Measurements from ENCODE around the gene ZSCAN5A.
"Not testable (repeated sequence)": the region's sequence is repeated elsewhere in the genome, so short reads cannot be mapped to it uniquely, and the experiment has no call there.

The ZSCAN5A gene, protein sequence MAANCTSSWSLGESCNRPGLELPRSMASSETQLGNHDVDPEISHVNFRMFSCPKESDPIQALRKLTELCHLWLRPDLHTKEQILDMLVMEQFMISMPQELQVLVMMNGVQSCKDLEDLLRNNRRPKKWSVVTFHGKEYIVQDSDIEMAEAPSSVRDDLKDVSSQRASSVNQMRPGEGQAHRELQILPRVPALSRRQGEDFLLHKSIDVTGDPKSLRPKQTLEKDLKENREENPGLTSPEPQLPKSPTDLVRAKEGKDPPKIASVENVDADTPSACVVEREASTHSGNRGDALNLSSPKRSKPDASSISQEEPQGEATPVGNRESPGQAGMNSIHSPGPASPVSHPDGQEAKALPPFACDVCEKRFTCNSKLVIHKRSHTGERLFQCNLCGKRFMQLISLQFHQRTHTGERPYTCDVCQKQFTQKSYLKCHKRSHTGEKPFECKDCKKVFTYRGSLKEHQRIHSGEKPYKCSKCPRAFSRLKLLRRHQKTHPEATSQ

DNA sequence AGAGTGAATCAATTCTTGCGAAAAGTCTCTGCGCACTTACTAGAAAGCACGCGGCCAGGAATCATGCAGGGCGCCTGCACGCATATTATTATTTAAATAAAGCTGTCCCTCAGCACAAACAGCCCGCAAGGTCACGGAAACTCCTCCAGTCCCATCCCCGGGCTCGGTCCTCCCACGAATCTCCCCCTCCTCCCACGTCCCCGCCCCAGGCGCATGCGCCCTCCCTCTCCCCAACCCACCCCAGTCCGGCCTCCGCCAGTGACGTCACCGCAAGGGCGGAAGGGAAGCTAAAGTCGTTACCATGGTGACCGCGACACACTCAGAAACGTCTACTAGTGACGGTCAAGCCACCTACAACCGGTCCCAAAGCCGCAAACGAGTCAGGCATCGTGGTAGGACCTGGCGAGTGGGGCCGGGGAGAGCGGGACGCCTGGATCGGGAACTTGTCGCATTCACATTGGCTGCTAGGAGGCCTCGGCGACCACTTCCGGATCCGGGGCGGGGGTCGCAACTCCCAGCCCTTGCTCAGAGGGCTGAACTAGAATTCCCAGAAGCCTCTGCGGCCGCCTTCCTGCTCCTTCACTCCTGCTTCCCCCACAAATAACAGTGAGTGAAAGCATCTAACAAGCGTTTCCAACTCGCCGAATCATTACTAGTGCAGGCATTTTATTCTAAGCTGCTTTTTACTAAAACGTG is at the start of gene ZSCAN5A:
Gene ZSCAN5A, minus strand, starts transcription at position 459 of the 696 bp plus-strand sequence. CDS start 89,793 bp downstream, outside the sequence.
- DNase-seq (ENCODE audit: low read depth in 2 of 2) = peak; percentile 96

DNA sequence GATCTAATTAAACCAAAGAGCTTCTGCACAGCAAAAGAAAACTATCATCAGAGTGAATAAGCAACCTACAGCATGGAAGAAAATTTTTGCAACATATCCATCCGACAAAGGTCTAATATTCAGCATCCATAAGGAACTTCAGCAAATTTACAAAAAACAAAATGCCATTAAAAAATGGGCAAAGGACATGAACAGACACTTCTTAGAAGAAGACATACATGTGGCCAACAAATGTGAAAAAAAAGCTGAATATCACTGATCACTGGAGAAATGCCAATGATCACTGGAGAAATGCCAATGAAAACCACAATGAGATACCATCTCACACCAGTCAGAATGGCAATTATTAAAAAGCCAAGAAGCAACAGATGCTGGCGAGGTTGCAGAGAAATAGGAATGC is 46.2 kb upstream of the ZSCAN5A start:
- no peak for DNase-seq (ENCODE audit: low read depth in 2 of 2)

DNA sequence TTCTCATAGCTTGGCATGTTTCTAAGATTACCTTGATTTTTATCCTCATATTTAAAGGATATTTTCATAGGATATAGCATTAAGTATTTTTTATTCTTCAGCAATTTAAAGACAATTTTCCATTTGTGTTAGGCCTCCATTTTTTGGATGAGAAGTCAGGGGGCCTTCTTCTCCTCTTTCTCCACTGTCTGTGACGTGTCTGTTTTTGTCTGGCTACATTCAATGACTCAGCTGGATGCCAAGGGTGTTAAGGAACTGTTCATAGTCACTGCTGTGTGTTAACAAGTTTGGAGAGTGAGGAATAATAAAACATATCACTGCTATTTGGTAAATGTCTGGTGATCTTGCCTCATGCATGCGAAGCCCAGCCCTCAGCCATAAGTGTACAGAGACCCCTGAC is 42.3 kb upstream of the ZSCAN5A start:
- no peak for DNase-seq (ENCODE audit: low read depth in 2 of 2)

DNA sequence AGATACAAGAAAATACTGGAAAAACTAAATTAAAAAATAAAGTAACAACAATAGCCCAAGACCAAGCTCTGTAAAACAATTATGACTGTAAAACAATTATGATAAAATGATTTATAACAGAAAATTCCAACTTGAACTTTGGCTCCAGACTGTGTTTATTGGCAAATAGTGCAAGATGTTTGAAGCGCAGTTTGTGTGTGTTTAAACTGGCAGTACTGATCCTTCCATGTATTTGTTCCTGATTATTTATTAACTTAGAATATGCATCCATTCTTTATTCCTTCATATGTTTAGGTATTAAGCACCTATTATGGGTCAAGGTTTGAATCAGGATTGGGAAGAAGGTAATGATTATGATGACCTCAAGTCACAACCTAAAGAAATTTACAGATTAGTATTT is 40.9 kb upstream of the ZSCAN5A start:
- DNase-seq (ENCODE audit: low read depth in 2 of 2) = no peak

DNA sequence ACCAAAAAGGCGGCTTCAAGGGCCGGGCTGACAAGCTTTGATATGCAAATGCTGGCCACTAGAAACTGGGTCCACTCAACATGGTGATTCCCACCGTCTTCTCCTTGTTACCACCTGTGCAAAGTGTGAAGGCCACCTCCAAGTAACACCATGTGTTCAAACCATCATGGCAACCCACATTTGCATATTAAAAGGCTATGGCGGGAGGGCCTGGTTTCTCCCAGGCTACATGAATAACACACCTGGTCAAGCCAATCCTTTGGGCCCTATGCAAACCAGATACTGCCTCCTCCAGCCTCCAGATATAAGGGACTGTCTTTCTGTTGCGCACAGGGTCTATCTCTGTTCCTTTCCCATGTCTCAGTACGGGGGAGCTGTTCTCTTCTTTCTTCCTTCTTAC is 36.6 kb upstream of the ZSCAN5A start:
- DNase-seq (ENCODE audit: low read depth in 2 of 2) = no peak

- peak; percentile 26 to 33 for DNase-seq (ENCODE audit: low read depth in 2 of 2)
Observed at GRCh38 chr19:56350416-56351045, 35.9 kb upstream of the ZSCAN5A start.

GRCh38 chr19:56348289-56348877 is 33.7 kb upstream of the ZSCAN5A start:
- DNase-seq (ENCODE audit: low read depth in 2 of 2) = peak in 1 of 2 donors; percentile 18

DNA sequence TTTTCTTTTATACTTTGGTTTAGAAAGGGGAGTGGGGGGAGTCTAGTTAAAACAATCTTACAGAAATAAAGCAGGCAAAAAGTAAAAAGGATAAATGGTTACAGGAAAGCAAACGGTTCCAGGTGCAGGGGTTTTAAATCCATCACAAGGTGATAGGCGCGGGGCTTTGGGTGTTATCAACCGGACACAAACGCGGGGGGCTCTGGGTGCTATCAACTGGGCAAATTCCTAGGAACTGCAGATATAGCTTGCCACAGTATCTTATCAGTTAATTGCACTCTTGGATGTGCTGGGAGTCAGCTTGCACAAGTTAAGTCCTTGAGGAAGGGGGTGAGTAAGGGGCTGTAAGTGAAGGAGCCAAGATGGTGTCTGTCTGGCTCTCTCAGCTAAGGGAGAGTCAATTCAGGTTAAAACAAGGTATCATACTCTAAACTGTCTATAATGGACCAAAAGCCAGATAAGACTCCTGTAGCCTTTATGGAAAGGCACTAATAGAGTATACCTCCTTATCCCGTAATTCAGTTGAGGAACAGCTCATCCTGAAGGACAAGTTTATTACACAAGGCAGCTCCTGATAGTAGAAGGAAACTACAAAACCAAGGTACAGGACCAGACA is 32.6 kb upstream of the ZSCAN5A start:
- no peak for DNase-seq (ENCODE audit: low read depth in 2 of 2)

DNA sequence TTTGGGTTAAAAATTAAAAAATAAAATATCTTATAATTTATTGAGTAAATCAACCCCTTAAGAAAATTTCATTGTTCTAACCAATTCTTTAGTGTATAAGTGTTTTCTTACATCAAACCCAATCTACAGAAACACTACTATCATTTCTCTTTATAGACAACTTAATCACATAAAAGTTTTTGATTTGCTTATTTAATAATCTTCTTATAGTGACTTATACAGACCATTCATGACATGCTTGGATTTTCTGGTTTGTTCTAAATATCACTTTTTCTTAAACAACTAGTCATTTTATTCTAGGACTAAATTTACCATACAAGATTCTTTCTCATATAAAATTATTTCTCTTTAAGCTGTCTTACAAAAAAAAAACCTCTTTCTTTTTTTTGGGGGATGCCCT is 27.3 kb upstream of the ZSCAN5A start:
- DNase-seq (ENCODE audit: low read depth in 2 of 2) = no peak

DNA sequence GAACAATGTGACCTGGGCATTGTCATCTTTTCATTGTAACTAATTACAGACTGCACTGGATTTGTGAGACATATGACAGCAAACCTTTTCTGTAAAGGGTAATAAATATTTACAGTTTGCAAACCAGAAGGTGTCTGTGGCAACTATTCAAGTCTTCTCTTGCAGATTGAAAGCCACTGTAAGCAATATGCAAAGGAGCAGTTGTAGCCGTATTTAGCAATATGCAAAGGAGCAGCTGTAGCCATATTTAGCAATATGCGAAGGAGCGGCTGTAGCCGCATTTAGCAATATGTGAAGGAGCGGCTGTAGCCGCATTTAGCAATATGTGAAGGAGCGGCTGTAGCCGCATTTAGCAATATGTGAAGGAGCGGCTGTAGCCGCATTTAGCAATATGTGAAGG is 24.4 kb upstream of the ZSCAN5A start:
- not testable (repeated sequence) for DNase-seq (ENCODE audit: low read depth in 2 of 2)

GRCh38 chr19:56337077-56337476 is 22.4 kb upstream of the ZSCAN5A start:
- not testable (repeated sequence) for DNase-seq (ENCODE audit: low read depth in 2 of 2)

- not testable (repeated sequence) for DNase-seq (ENCODE audit: low read depth in 2 of 2)
Observed at GRCh38 chr19:56335371-56335770, 20.7 kb upstream of the ZSCAN5A start.

DNA sequence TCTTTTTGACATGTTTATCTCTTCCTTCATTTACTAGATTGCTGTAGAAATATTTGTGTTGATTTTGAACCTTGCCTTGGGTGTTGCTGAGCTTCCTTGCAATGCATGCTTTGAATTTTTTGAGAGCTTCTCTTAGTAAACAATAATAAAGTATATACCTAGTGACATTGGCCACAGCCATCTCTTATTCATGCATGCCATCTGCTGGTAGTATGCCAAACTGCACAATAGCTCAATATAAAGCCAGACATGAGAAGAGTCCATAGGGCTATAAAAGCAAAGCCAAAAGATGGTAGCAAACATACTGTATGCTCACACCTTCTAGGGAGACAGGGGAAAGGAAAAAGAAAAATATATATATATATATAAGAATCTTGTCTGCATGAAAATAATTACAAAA is 18.9 kb upstream of the ZSCAN5A start:
- DNase-seq (ENCODE audit: low read depth in 2 of 2) = peak; percentile 6 to 14

DNA sequence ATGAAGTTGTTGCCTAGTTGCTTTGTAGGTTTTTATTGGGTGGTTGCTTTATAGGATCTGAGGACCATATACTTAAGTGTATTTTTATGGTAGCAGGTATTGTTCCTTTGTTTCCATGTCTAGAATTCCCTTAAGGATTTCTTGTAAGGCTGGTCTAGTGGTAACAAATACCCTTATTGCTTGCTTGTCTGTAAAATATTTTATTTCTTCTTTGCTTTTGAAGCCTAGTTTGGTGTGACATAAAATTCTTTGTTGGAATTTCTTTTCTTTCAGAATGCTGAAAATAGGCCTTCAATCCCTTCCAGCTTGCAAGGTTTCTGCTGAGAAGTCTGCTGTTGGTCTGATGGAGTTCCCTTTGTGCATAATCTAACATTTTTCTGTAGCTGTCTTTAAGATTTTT is 18.1 kb upstream of the ZSCAN5A start:
- no peak for DNase-seq (ENCODE audit: low read depth in 2 of 2)

DNA sequence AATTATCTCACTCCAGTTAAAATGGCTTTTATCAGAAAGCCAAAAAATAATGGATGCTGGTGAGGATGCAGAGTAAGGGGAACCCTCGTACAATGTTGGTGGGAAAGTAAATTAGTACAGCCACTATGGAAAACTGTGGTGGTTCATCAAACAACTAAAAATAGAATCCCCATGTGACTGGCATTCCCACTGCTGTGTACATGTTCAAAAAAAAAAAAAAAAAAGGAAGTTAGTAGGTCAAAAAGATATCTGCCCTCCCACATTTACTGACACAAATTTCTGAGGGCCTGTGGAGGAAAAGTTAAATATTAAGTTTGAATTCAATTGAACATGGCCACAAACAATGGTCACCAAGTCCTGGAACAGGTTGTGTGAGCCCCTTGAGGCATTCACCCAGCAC is 9.8 kb upstream of the ZSCAN5A start:
- no peak for DNase-seq (ENCODE audit: low read depth in 2 of 2)

DNA sequence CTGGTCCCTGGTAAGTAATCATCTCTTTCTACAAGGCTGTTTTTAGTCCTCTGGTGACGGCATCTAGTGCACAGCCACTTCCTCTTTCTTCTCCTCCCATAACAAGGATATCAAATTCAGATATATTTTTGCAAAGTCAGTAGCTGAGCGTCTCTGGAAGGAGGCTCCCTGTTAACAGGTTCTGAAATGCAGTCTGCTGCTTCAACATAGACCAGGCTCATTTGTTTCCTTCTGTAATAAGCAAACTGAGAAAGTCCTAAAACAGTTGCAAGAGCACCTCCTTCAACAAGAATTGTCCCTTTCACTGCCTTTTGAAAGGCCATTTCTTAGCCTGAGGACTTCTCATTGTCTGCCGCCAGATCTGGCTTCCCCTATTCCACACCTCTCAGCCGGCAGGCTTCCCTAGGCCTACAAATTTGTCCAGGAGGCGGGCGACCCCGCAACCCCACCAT is 7.4 kb upstream of the ZSCAN5A start:
- DNase-seq (ENCODE audit: low read depth in 2 of 2) = no peak

DNA sequence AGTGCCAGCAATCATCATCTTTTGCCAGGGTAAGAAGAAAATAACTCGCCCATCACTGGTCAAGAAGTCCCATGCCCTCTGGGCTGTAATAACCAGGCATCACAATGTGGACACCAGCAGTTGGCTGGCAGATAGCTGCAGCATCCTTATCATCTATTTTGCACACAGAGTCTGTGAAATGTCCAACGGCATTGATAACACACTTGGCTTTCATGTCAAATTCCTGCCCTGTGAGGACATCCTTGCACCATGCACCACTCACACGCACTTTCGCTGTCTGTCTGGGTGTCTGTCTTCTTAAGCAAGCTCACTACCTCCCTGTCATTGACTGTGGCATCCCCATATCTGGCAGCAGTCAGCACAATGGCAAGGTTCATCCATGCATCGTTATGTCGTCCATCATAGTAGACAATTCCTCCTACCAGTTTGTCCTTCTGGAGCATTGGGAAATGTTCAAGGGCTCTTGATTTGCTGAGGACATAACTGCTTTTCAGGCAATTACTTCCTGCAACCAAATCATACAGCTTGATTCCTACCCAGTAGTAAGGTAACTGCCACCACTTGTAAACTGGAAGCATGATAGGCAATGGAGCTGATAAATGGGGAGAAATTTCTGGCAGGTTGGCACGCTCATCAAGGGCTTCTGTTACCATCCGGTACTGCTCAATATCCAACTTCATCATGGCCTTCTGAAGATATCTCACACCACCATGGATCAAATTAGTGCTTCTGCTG is 6.8 kb upstream of the ZSCAN5A start:
- DNase-seq (ENCODE audit: low read depth in 2 of 2) = no peak

DNA sequence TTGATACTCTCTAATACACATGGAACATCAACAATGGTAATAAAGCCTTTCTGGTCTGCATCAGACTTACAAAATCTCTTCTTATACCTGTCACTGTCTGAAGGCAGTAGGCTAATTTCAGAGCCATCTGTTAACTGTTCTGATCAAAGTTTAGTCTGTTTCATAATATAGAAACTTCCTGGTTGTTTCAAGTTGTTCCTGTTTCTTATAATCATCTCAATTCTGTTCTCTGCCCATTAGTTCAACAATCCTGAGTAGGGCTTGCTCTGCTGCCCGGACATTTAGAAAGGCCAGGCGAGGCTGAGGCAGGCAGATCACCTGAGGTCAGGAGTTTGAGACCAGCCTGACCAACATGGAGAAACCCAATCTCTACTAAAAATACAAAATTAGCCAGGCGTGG is 5.4 kb upstream of the ZSCAN5A start:
- no peak for DNase-seq (ENCODE audit: low read depth in 2 of 2)

DNA sequence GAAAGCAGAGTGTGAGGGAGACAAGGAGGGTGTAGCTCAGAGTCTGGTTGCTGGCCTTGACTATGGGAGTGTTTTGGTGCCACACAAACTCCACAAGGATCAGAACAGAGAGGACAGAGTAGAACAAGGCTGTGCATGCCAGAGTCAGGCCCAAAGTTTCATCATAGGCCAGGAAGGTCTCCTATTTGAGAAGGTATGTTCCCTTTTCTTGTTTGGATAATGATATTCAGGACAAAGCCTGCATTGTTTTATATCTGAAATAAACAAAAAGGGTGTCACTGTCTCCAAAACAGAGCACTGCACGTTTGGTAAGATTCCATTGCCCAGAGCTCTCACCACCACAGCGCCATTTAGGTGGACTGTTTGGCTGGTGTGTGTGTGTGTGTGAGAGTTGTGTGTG is 3.1 kb upstream of the ZSCAN5A start:
- no peak for DNase-seq (ENCODE audit: low read depth in 2 of 2)

GRCh38 chr19:56316728-56317127 is 2.1 kb upstream of the ZSCAN5A start:
- no peak for DNase-seq (ENCODE audit: low read depth in 2 of 2)
